ENCODE measurements around the gene MTHFD1L. TPM values are rescaled to one million over a fixed set of nuclear protein-coding genes. Genes with fewer than 3 reads are reported as not detected.

MTHFD1L gene
- total RNA-seq, 5 donors from 2014 or later (not counting 1 experiment from before 2014, with no cell fraction given), result 9.3 to 34.2 (median 26.7) TPM

GRCh38 chr6:150875841-150876240 is 10.3 kb downstream of the MTHFD1L start:
- no peaks in the 10 kb centered on the region for H3K4me1 ChIP-seq (ENCODE audit: control insufficient read depth in 1 of 2, extremely low read depth in 1 of 2, insufficient read depth in 2 of 2, low read length in 2 of 2)
- H3K4me3 ChIP-seq (ENCODE audit: control insufficient read depth in 1 of 2, extremely low read depth in 1 of 2, low read length in 1 of 2), result no peak overlapping the region
- POLR2A ChIA-PET, result no interaction called here
- no peak overlapping the region for H3K4me3 Mint-ChIP-seq
- no peaks in the 10 kb centered on the region for H3K27me3 ChIP-seq (replicated peaks in 1 of 2; ENCODE audit: control insufficient read depth in 2 of 2, extremely low read depth in 1 of 2, insufficient read depth in 2 of 2, low read length in 1 of 2)
- no peak for DNase-seq
- no peak overlapping the region for H3K27ac ChIP-seq (ENCODE audit: low read length)
- no peak for ATAC-seq (replicated peaks in 1 of 4)
- WGBS (ENCODE audit: insufficient coverage), result no CpG with 5 or more reads among the region's 6 CpGs
- no peaks in the 10 kb centered on the region for H3K36me3 ChIP-seq (ENCODE audit: control insufficient read depth in 2 of 2, extremely low read depth in 1 of 2, insufficient read depth in 1 of 2, low read length in 1 of 2)
- H3K27me3 Mint-ChIP-seq, result no peaks in the 10 kb centered on the region
- no peak overlapping the region for H3K27ac Mint-ChIP-seq
- no peaks in the 10 kb centered on the region for H3K9me3 ChIP-seq
- CTCF ChIA-PET, result no interaction called here
- no peaks in the 10 kb centered on the region for H3K9me3 Mint-ChIP-seq
- H3K4me1 Mint-ChIP-seq, result no peaks in the 10 kb centered on the region
- peaks cover 22% of the 10 kb centered on the region for H3K36me3 Mint-ChIP-seq

GRCh38 chr6:150876598-150876997 is 11.1 kb downstream of the MTHFD1L start:
- peaks cover 22% of the 10 kb centered on the region for H3K36me3 Mint-ChIP-seq
- Histone ChIP-seq H3K36me3 (ENCODE audit: control insufficient read depth in 2 of 2, extremely low read depth in 1 of 2, insufficient read depth in 1 of 2, low read length in 1 of 2) (no peaks in the 10 kb centered on the region), H3K9me3 (no peaks in the 10 kb centered on the region), H3K27ac (ENCODE audit: low read length) (no peak overlapping the region), H3K27me3 (replicated peaks in 1 of 2; ENCODE audit: control insufficient read depth in 2 of 2, extremely low read depth in 1 of 2, insufficient read depth in 2 of 2, low read length in 1 of 2) (no peaks in the 10 kb centered on the region), H3K4me1 (ENCODE audit: control insufficient read depth in 1 of 2, extremely low read depth in 1 of 2, insufficient read depth in 2 of 2, low read length in 2 of 2) (no peaks in the 10 kb centered on the region), H3K4me3 (ENCODE audit: control insufficient read depth in 1 of 2, extremely low read depth in 1 of 2, low read length in 1 of 2) (no peak overlapping the region)
- H3K9me3 Mint-ChIP-seq, result no peaks in the 10 kb centered on the region
- H3K4me3 Mint-ChIP-seq, result no peak overlapping the region
- no peaks in the 10 kb centered on the region for H3K4me1 Mint-ChIP-seq
- DNase-seq (no peak), ATAC-seq (replicated peaks in 1 of 4) (no peak)
- 100% methylated on average over 2 of the region's 5 CpGs for WGBS (ENCODE audit: insufficient coverage)
- H3K27me3 Mint-ChIP-seq, result no peaks in the 10 kb centered on the region
- POLR2A ChIA-PET, result no interaction called here
- CTCF ChIA-PET, result no interaction called here
- no peak overlapping the region for H3K27ac Mint-ChIP-seq

GRCh38 chr6:150877928-150878327 is 12.4 kb downstream of the MTHFD1L start:
- DNase-seq (no peak), ATAC-seq (replicated peaks in 1 of 4) (no peak)
- Mint-ChIP-seq H3K27me3 (no peaks in the 10 kb centered on the region), H3K36me3 (peaks cover 26% of the 10 kb centered on the region), H3K4me1 (no peaks in the 10 kb centered on the region), H3K27ac (no peak overlapping the region), H3K9me3 (no peaks in the 10 kb centered on the region), H3K4me3 (no peak overlapping the region)
- no peaks in the 10 kb centered on the region for H3K4me1 ChIP-seq (ENCODE audit: control insufficient read depth in 1 of 2, extremely low read depth in 1 of 2, insufficient read depth in 2 of 2, low read length in 2 of 2)
- CTCF ChIA-PET, result no interaction called here
- POLR2A ChIA-PET, result interaction anchor here in 1 of 2 donors (0.5 to 0.6 kb wide), 2 partner anchors 11 to 12 kb away, joined by 3 to 9 read pairs; no protein-coding TSS in a partner anchor
- no peaks in the 10 kb centered on the region for H3K9me3 ChIP-seq
- 98% methylated on average over 6 of the region's 8 CpGs for WGBS (ENCODE audit: insufficient coverage)
- no peaks in the 10 kb centered on the region for H3K36me3 ChIP-seq (ENCODE audit: control insufficient read depth in 2 of 2, extremely low read depth in 1 of 2, insufficient read depth in 1 of 2, low read length in 1 of 2)
- no peak overlapping the region for H3K27ac ChIP-seq (ENCODE audit: low read length)
- H3K4me3 ChIP-seq (ENCODE audit: control insufficient read depth in 1 of 2, extremely low read depth in 1 of 2, low read length in 1 of 2), result no peak overlapping the region
- no peaks in the 10 kb centered on the region for H3K27me3 ChIP-seq (replicated peaks in 1 of 2; ENCODE audit: control insufficient read depth in 2 of 2, extremely low read depth in 1 of 2, insufficient read depth in 2 of 2, low read length in 1 of 2)

- H3K4me1 Mint-ChIP-seq, result no peaks in the 10 kb centered on the region
- H3K4me3 Mint-ChIP-seq, result no peak overlapping the region
- peaks cover 31% of the 10 kb centered on the region for H3K36me3 Mint-ChIP-seq
- no peaks in the 10 kb centered on the region for H3K27me3 ChIP-seq (replicated peaks in 1 of 2; ENCODE audit: control insufficient read depth in 2 of 2, extremely low read depth in 1 of 2, insufficient read depth in 2 of 2, low read length in 1 of 2)
- POLR2A ChIA-PET, result no interaction called here
- no peak overlapping the region for H3K27ac ChIP-seq (ENCODE audit: low read length)
- ATAC-seq (replicated peaks in 1 of 4) (no peak), DNase-seq (no peak)
- H3K27ac Mint-ChIP-seq, result no peak overlapping the region
- H3K27me3 Mint-ChIP-seq, result no peaks in the 10 kb centered on the region
- H3K9me3 Mint-ChIP-seq, result no peaks in the 10 kb centered on the region
- H3K9me3 ChIP-seq, result no peaks in the 10 kb centered on the region
- no CpG with 5 or more reads among the region's 9 CpGs for WGBS (ENCODE audit: insufficient coverage)
- CTCF ChIA-PET, result interaction anchor here in 1 of 2 donors (0.6 kb wide), 1 partner anchor 17 kb away, joined by 7 read pairs; no protein-coding TSS in a partner anchor
- H3K4me1 ChIP-seq (ENCODE audit: control insufficient read depth in 1 of 2, extremely low read depth in 1 of 2, insufficient read depth in 2 of 2, low read length in 2 of 2), result no peaks in the 10 kb centered on the region
- no peak overlapping the region for H3K4me3 ChIP-seq (ENCODE audit: control insufficient read depth in 1 of 2, extremely low read depth in 1 of 2, low read length in 1 of 2)
- H3K36me3 ChIP-seq (ENCODE audit: control insufficient read depth in 2 of 2, extremely low read depth in 1 of 2, insufficient read depth in 1 of 2, low read length in 1 of 2), result peaks cover 0 to 1% of the 10 kb centered on the region in 2 donors
These were observed 13.1 kb downstream of the MTHFD1L start for GRCh38 chr6:150878347-150879213.

- Histone ChIP-seq H3K9me3 (no peaks in the 10 kb centered on the region), H3K4me3 (ENCODE audit: control insufficient read depth in 1 of 2, extremely low read depth in 1 of 2, low read length in 1 of 2) (no peak overlapping the region), H3K36me3 (ENCODE audit: control insufficient read depth in 2 of 2, extremely low read depth in 1 of 2, insufficient read depth in 1 of 2, low read length in 1 of 2) (peaks cover 3 to 6% of the 10 kb centered on the region in 2 donors), H3K27me3 (replicated peaks in 1 of 2; ENCODE audit: control insufficient read depth in 2 of 2, extremely low read depth in 1 of 2, insufficient read depth in 2 of 2, low read length in 1 of 2) (no peaks in the 10 kb centered on the region), H3K4me1 (ENCODE audit: control insufficient read depth in 1 of 2, extremely low read depth in 1 of 2, insufficient read depth in 2 of 2, low read length in 2 of 2) (no peaks in the 10 kb centered on the region), H3K27ac (ENCODE audit: low read length) (no peak overlapping the region)
- H3K27ac Mint-ChIP-seq, result no peak overlapping the region
- H3K27me3 Mint-ChIP-seq, result no peaks in the 10 kb centered on the region
- WGBS (ENCODE audit: insufficient coverage), result no CpG with 5 or more reads among the region's 3 CpGs
- H3K4me3 Mint-ChIP-seq, result no peak overlapping the region
- ChIA-PET POLR2A (no interaction called here), CTCF (interaction anchor here in 1 of 2 donors (1.3 kb wide), 1 partner anchor 12 kb away, joined by 5 read pairs; no protein-coding TSS in a partner anchor)
- H3K36me3 Mint-ChIP-seq, result peaks cover 36% of the 10 kb centered on the region
- ATAC-seq (replicated peaks in 1 of 4), result no peak
- no peak for DNase-seq
- H3K4me1 Mint-ChIP-seq, result no peaks in the 10 kb centered on the region
- no peaks in the 10 kb centered on the region for H3K9me3 Mint-ChIP-seq
These were observed 14.8 kb downstream of the MTHFD1L start for GRCh38 chr6:150880336-150880735.

- H3K36me3 ChIP-seq (ENCODE audit: control insufficient read depth in 2 of 2, extremely low read depth in 1 of 2, insufficient read depth in 1 of 2, low read length in 1 of 2), result peaks cover 3 to 6% of the 10 kb centered on the region in 2 donors
- no peak overlapping the region for H3K4me3 Mint-ChIP-seq
- CTCF ChIA-PET, result interaction anchor here in 1 of 2 donors (0.6 to 1.0 kb wide), 2 partner anchors 12 to 456 kb away, joined by 3 read pairs; no protein-coding TSS in a partner anchor
- H3K9me3 Mint-ChIP-seq, result no peaks in the 10 kb centered on the region
- no peak for ATAC-seq (replicated peaks in 1 of 4)
- no peak overlapping the region for H3K27ac ChIP-seq (ENCODE audit: low read length)
- DNase-seq, result no peak
- H3K4me3 ChIP-seq (ENCODE audit: control insufficient read depth in 1 of 2, extremely low read depth in 1 of 2, low read length in 1 of 2), result no peak overlapping the region
- H3K9me3 ChIP-seq, result no peaks in the 10 kb centered on the region
- H3K27ac Mint-ChIP-seq, result no peak overlapping the region
- H3K27me3 Mint-ChIP-seq, result no peaks in the 10 kb centered on the region
- peaks cover 37% of the 10 kb centered on the region for H3K36me3 Mint-ChIP-seq
- POLR2A ChIA-PET, result no interaction called here
- no peaks in the 10 kb centered on the region for H3K4me1 Mint-ChIP-seq
- no peaks in the 10 kb centered on the region for H3K27me3 ChIP-seq (replicated peaks in 1 of 2; ENCODE audit: control insufficient read depth in 2 of 2, extremely low read depth in 1 of 2, insufficient read depth in 2 of 2, low read length in 1 of 2)
- 96% methylated on average over 3 of the region's 3 CpGs for WGBS (ENCODE audit: insufficient coverage)
- no peaks in the 10 kb centered on the region for H3K4me1 ChIP-seq (ENCODE audit: control insufficient read depth in 1 of 2, extremely low read depth in 1 of 2, insufficient read depth in 2 of 2, low read length in 2 of 2)
These were observed 16.5 kb downstream of the MTHFD1L start for GRCh38 chr6:150881911-150882481.
